Motor neuron (in vitro differentiated cells): ENCODE results near the gene ZNF264. TPM values are rescaled to one million over a fixed set of nuclear protein-coding genes. Genes with fewer than 3 reads are reported as not detected.
"Not testable (repeated sequence)": the region's sequence is repeated elsewhere in the genome, so short reads cannot be mapped to it uniquely, and the experiment has no call there.

Experiments used
- ATAC-seq, 8 experiments: fragments of 200-7000 bp; cut with Tn5 transposase; replicated peaks in 6 of 8; 2 replicates each; pipeline ENCODE4 v1.8.0; 2021; ENCODE audit warnings: mild to moderate bottlenecking in 8 of 8, moderate library complexity in 8 of 8
- H3K27ac ChIP-seq, 2 donors: fragments of 250-450 bp; sonication (Bioruptor Pico); 2 replicates each; pipeline ENCODE4 v1.9.0; 2021; ENCODE audit warnings: antibody characterized with exemption in 2 of 2, mild to moderate bottlenecking in 2 of 2, moderate library complexity in 1 of 2
- H3K4me1 ChIP-seq, 2 donors: fragments of 250-450 bp; sonication (Bioruptor Pico); replicated peaks in 1 of 2; 2 replicates each; pipeline ENCODE4 v1.6.1; 2021; ENCODE audit warnings: antibody characterized with exemption in 2 of 2, mild to moderate bottlenecking in 2 of 2, moderate library complexity in 1 of 2
- H3K4me3 ChIP-seq, 5 donors: fragments of 250-450 bp; sonication (Bioruptor Pico); 2 replicates each; pipeline ENCODE4 v1.9.0; 2021; ENCODE audit warnings: antibody characterized with exemption in 5 of 5, mild to moderate bottlenecking in 5 of 5, moderate library complexity in 4 of 5
- WGBS, 10 experiments: fragments of 450-650 bp; shearing (Covaris generic); methylation state at CpG; one replicate each; pipeline ENCODE4 v1.0.0; 2022; 5-methylcytosine and 5-hydroxymethylcytosine counted together
- in situ Hi-C, 9 experiments: fragments of 400-800 bp; cut with MboI; loops; one replicate each; pipeline ENCODE4 v1.15.0; 2021; ENCODE audit warnings: low sequenced_read_pairs in 9 of 9, low pct_unique_long_range_greater_than_20kb in 2 of 9; ENCODE audit not compliant: unreplicated experiment in 9 of 9
- total RNA-seq, 8 experiments: library from RNA; unstranded; fragments of 300-600 nt; gene quantifications; 2 replicates each; pipeline versions ENCODE4 v1.2.3 to v1.2.4, GENCODE V29; 2022

The ZNF264 gene
- 10 to 100 TPM in 7 of 8 experiments, 1 to 10 TPM in 1; 9.7 to 30.4 (median 16.5) TPM for total RNA-seq

- Histone ChIP-seq H3K4me3 (peak within 1 kb of the TSS; percentile 67 to 98 (median 91)), H3K4me1 (peaks cover 5 to 7% of the 10 kb centered on the region in 2 donors), H3K27ac (peak within 1 kb of the TSS; percentile 91)
- in situ Hi-C loops = no loop called here
- 0 to 35% (median 2%) methylated on average over 1 to 21 of the region's 81 CpGs; no CpG with 5 or more reads in 2 of the 10 experiments for WGBS, 10 experiments
- peak; percentile 94 to 98 (median 98) for ATAC-seq
Observed at GRCh38 chr19:57191141-57192076, at the start of gene ZNF264. ZNF264 (plus strand) TSS chr19:57191500; CDS start chr19:57191914, 414 bp downstream.

GRCh38 chr19:57141699-57142098, 49.6 kb upstream of the ZNF264 start:
- in situ Hi-C loops = no loop called here
- 52 to 100% (median 77%) methylated on average over 1 to 4 of the region's 4 CpGs; no CpG with 5 or more reads in 4 of the 10 experiments for WGBS, 10 experiments
- no peak for ATAC-seq

GRCh38 chr19:57152921-57153320, 38.4 kb upstream of the ZNF264 start:
- in situ Hi-C loops = no loop called here
- no peak overlapping the region for H3K4me3 ChIP-seq
- H3K27ac ChIP-seq = no peak overlapping the region
- H3K4me1 ChIP-seq = no peaks in the 10 kb centered on the region
- WGBS, 10 experiments = 6 to 100% (median 67%) methylated on average over 1 to 4 of the region's 5 CpGs
- ATAC-seq = no peak

More at GRCh38 chr19:57141699-57142098, 49.6 kb upstream of the ZNF264 start:
- Histone ChIP-seq H3K27ac (no peak overlapping the region), H3K4me1 (no peaks in the 10 kb centered on the region), H3K4me3 (no peak overlapping the region)

- in situ Hi-C loops = no loop called here
- no peak for ATAC-seq
- 0 to 63% (median 42%) methylated on average over 1 to 5 of the region's 5 CpGs for WGBS, 10 experiments
- Histone ChIP-seq H3K4me1 (no peaks in the 10 kb centered on the region), H3K4me3 (no peak overlapping the region), H3K27ac (no peak overlapping the region)
Observed at GRCh38 chr19:57161985-57162539, 29.2 kb upstream of the ZNF264 start.

GRCh38 chr19:57165846-57166245, 25.5 kb upstream of the ZNF264 start:
- H3K4me1 ChIP-seq = no peaks in the 10 kb centered on the region
- 0 to 100% (median 38%) methylated on average over 1 to 7 of the region's 7 CpGs; no CpG with 5 or more reads in 2 of the 10 experiments for WGBS, 10 experiments
- no peak overlapping the region for H3K4me3 ChIP-seq
- in situ Hi-C loops = no loop called here
- ATAC-seq = peak in 2 of 8 experiments; percentile 71 to 73
- no peak overlapping the region for H3K27ac ChIP-seq

GRCh38 chr19:57167385-57167784, 23.9 kb upstream of the ZNF264 start, which contains the start of gene DUXA:
DUXA (minus strand) TSS chr19:57167485; CDS start chr19:57167443, 42 bp downstream.
- 38 to 90% (median 66%) methylated on average over 1 to 6 of the region's 6 CpGs; no CpG with 5 or more reads in 2 of the 10 experiments for WGBS, 10 experiments
- no peaks in the 10 kb centered on the region for H3K4me1 ChIP-seq
- H3K4me3 ChIP-seq = no peak within 1 kb of the TSS
- in situ Hi-C loops = no loop called here
- no peak for ATAC-seq
- H3K27ac ChIP-seq = no peak within 1 kb of the TSS

- Histone ChIP-seq H3K4me3 (peak overlapping the region in 2 of 5 donors; percentile 28 to 37), H3K4me1 (no peaks in the 10 kb centered on the region), H3K27ac (no peak overlapping the region)
- in situ Hi-C loops = no loop called here
- peak in 4 of 8 experiments; percentile 46 to 84 (median 72) for ATAC-seq
- WGBS, 10 experiments = 0 to 88% (median 60%) methylated on average over 1 to 6 of the region's 42 CpGs; no CpG with 5 or more reads in 2 of the 10 experiments
Observed at GRCh38 chr19:57171551-57172081, 19.7 kb upstream of the ZNF264 start.

- WGBS, 10 experiments = 45 to 89% (median 70%) methylated on average over 1 to 3 of the region's 3 CpGs; no CpG with 5 or more reads in 3 of the 10 experiments
- H3K27ac ChIP-seq = no peak overlapping the region
- ATAC-seq = no peak
- peaks cover 5 to 7% of the 10 kb centered on the region in 2 donors for H3K4me1 ChIP-seq
- H3K4me3 ChIP-seq = no peak overlapping the region
- in situ Hi-C loops = no loop called here
Observed at GRCh38 chr19:57190301-57190700, 999 bp upstream of the ZNF264 start.

GRCh38 chr19:57192077-57192420, 749 bp downstream of the ZNF264 start:
- H3K27ac ChIP-seq = peak overlapping the region; percentile 91

GRCh38 chr19:57192993-57193392, 1.7 kb downstream of the ZNF264 start:
- no peak for ATAC-seq
- Histone ChIP-seq H3K4me3 (peak overlapping the region in 4 of 5 donors; percentile 67 to 98 (median 94)), H3K4me1 (peaks cover 5 to 7% of the 10 kb centered on the region in 2 donors), H3K27ac (no peak overlapping the region)
- WGBS, 10 experiments = 81 to 83% methylated on average over 2 to 4 of the region's 5 CpGs; no CpG with 5 or more reads in 8 of the 10 experiments
- in situ Hi-C loops = no loop called here

More at GRCh38 chr19:57192077-57192420, 749 bp downstream of the ZNF264 start:
- peak; percentile 3 to 13 (median 7) for ATAC-seq
- Histone ChIP-seq H3K4me3 (peak overlapping the region; percentile 67 to 98 (median 91)), H3K4me1 (peaks cover 5 to 7% of the 10 kb centered on the region in 2 donors)
- in situ Hi-C loops = no loop called here
- 0 to 42% (median 9%) methylated on average over 2 to 8 of the region's 9 CpGs; no CpG with 5 or more reads in 7 of the 10 experiments for WGBS, 10 experiments

- ATAC-seq, in situ Hi-C loops: not testable (repeated sequence)
- 92 to 100% (median 100%) methylated on average over 1 to 5 of the region's 6 CpGs; no CpG with 5 or more reads in 3 of the 10 experiments for WGBS, 10 experiments
Observed at GRCh38 chr19:57197874-57198273, 6.6 kb downstream of the ZNF264 start.

GRCh38 chr19:57202160-57202559, 10.9 kb downstream of the ZNF264 start:
- H3K27ac ChIP-seq = no peak overlapping the region
- no peaks in the 10 kb centered on the region for H3K4me1 ChIP-seq
- 49 to 100% (median 65%) methylated on average over 1 to 4 of the region's 5 CpGs; no CpG with 5 or more reads in 2 of the 10 experiments for WGBS, 10 experiments
- H3K4me3 ChIP-seq = no peak overlapping the region
- in situ Hi-C loops = no loop called here
- peak in 3 of 8 experiments; percentile 26 to 85 (median 59) for ATAC-seq

More at GRCh38 chr19:57197874-57198273, 6.6 kb downstream of the ZNF264 start:
- H3K4me1 ChIP-seq, H3K27ac ChIP-seq, H3K4me3 ChIP-seq: not testable (repeated sequence)

- in situ Hi-C loops = no loop called here
- Histone ChIP-seq H3K4me1 (no peaks in the 10 kb centered on the region), H3K27ac (no peak overlapping the region), H3K4me3 (no peak overlapping the region)
- no peak for ATAC-seq
- WGBS, 10 experiments = 42 to 100% (median 90%) methylated on average over 1 to 4 of the region's 4 CpGs
Observed at GRCh38 chr19:57210381-57210780, 19.1 kb downstream of the ZNF264 start.
